ENCODE results near the gene NEUROD2.

DNA sequence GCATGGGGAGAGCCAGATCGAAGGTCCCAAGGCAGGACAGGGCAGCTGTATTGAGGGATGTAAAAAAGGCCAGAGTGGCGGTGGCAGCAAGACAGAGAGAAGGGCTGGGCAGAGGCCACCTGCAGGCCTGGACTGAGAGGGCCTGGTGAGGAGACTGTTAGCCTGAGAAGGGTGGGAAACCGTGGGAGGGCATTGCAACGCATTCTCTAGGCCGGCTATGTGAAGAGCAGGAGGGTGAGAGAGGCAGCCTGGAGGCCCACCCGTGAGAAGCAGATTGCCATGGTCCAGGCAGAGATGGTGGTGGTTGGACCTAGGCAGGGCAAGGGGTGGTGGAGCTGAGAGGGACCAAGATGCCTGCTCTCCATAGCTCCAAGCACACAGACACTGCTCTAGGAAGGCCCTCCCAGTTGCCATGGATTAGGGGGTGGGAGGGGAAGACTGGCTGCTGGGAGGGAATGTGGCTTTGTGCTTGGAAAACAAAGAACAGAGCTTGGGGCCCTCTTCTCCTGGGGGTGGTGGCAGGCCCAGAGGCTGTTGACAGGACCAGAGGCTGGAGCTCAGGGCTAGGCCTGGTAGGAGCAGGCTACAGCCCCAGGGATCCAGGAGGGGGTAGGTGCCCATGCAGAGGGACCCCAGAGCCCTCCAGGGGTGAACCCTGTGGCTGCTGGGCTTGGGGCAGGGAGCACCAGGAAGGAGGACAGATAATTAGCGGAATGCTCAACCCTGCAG lies 45.0 kb upstream of the NEUROD2 start:
- TF ChIP-seq, protein P1, sequence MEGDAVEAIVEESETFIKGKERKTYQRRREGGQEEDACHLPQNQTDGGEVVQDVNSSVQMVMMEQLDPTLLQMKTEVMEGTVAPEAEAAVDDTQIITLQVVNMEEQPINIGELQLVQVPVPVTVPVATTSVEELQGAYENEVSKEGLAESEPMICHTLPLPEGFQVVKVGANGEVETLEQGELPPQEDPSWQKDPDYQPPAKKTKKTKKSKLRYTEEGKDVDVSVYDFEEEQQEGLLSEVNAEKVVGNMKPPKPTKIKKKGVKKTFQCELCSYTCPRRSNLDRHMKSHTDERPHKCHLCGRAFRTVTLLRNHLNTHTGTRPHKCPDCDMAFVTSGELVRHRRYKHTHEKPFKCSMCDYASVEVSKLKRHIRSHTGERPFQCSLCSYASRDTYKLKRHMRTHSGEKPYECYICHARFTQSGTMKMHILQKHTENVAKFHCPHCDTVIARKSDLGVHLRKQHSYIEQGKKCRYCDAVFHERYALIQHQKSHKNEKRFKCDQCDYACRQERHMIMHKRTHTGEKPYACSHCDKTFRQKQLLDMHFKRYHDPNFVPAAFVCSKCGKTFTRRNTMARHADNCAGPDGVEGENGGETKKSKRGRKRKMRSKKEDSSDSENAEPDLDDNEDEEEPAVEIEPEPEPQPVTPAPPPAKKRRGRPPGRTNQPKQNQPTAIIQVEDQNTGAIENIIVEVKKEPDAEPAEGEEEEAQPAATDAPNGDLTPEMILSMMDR (IDR thresholded peaks at IDR 0.05; ENCODE audit: low read depth, low read length): no peak
- TF ChIP-seq POLR2A (IDR thresholded peaks at IDR 0.05; ENCODE audit: extremely low read depth, insufficient read length): no peak

Data from NB4 (cell line).